Epithelial cell of esophagus (primary cell): Measurements from ENCODE around the gene SLN.

Source experiments
- DNase-seq: peaks from one replicate; pipeline ENCODE4 v3.0.0; 2010; ENCODE audit warnings: low read depth
- H3K4me3 ChIP-seq: 2 replicates; pipeline ENCODE4 v1.5.1; 2011; ENCODE audit warnings: mild to moderate bottlenecking, low read length, control low read depth
- TF ChIP-seq, protein P1 (sequence below): IDR thresholded peaks from 2 replicates; pipeline ENCODE4 v1.5.1; 2011; ENCODE audit warnings: low read depth, mild to moderate bottlenecking, low read length, control low read depth, inconsistent platforms; ENCODE audit not compliant: insufficient read depth; ENCODE audit errors: missing control alignments

Gene SLN

DNA sequence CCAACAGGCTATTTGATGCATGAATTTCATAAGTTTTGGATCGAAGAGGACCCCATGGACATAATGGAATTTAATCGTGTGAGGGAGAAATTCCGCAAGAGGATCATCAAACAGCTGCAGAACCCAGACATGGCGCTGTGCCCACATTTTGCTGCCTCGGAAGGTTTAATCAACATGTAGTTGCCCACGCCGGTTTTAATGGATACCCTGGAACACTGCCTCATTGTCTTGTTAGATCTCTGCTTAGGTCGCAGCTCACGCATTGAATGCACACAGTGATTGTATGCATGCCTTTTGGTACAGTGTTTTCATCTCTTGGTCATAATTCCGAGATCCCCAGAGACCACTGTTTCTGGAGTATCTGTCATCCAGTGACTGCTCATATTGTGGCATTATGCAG, 46.8 kb downstream of the SLN start:
- TF ChIP-seq, protein P1, sequence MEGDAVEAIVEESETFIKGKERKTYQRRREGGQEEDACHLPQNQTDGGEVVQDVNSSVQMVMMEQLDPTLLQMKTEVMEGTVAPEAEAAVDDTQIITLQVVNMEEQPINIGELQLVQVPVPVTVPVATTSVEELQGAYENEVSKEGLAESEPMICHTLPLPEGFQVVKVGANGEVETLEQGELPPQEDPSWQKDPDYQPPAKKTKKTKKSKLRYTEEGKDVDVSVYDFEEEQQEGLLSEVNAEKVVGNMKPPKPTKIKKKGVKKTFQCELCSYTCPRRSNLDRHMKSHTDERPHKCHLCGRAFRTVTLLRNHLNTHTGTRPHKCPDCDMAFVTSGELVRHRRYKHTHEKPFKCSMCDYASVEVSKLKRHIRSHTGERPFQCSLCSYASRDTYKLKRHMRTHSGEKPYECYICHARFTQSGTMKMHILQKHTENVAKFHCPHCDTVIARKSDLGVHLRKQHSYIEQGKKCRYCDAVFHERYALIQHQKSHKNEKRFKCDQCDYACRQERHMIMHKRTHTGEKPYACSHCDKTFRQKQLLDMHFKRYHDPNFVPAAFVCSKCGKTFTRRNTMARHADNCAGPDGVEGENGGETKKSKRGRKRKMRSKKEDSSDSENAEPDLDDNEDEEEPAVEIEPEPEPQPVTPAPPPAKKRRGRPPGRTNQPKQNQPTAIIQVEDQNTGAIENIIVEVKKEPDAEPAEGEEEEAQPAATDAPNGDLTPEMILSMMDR = no peak
- no peak overlapping the region for H3K4me3 ChIP-seq
- no peak for DNase-seq

DNA sequence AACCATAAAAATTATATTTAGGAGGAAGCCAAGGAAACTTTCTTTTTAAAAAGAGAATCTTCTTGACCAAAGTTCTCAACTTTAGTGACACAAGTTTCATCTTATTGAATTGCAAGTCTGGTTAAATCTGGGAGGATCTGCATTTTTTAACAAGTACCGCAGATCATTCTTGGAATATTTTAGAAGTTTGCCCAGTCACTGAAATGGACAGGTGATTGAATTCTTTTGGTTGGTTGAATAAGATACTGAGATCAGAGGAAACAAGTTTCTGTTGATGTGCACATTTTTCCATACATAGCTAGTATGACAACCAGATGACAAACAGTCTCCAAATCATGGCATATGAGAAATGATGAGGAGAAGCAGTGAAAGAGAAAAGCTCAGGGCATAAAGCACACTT, 50.2 kb downstream of the SLN start:
- no peak overlapping the region for H3K4me3 ChIP-seq
- TF ChIP-seq, protein P1 = no peak
- no peak for DNase-seq

DNA sequence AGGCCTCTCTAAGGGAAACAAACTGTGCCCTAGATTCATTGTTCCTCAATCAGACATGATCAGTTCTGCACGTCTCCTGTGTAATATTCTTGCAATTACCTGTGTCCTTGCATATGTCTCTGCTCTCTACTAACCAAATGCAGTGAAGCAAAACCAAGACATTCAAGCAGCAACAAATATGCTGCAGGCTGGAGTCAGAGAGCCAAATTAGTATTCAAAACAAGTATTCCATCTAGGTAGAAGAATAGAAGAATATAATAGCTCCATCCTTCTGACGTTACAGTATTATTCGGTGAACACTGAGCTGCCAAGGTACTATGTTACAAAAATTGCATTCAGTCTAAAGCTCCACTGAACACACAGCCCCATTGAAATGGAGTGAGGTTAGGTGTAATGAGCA, 51.8 kb downstream of the SLN start:
- DNase-seq = no peak
- H3K4me3 ChIP-seq = no peak overlapping the region
- TF ChIP-seq, protein P1 = no peak

DNA sequence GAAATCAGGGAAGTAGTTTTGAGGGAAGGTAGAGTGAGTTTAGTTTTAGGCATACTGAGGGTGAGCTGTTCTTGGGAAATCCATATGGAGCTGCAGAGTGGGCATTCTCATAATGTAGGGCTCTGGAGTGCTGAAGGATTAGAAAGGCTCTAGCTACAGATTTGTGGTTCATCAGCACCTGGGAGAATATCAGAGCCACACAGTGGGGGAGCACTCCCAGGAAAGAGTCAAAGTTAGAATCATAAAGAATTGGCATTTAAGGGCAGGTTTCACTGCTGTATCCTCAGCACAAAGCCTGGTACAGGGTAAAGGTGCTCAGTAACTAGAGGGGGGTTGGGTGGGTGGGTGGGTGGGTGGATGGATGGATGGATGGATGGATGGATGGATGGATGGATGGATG, 52.5 kb downstream of the SLN start:
- TF ChIP-seq, protein P1 = no peak
- DNase-seq = no peak

More for the DNA sequence above, 52.5 kb downstream of the SLN start:
- H3K4me3 ChIP-seq = no peak overlapping the region
